Neutrophil (primary cell): ENCODE results near the gene RALGAPA2.

Experiments
- H3K27ac ChIP-seq: fragments of 200-600 bp; sonication (generic); 2 replicates; pipeline ENCODE4 v1.5.1; 2016; ENCODE audit warnings: mild to moderate bottlenecking, moderate library complexity
- H3K27me3 ChIP-seq: fragments of 200-600 bp; sonication (generic); 2 replicates; pipeline ENCODE4 v1.6.0; 2016; ENCODE audit warnings: mild to moderate bottlenecking
- H3K36me3 ChIP-seq: fragments of 200-600 bp; sonication (generic); 2 replicates; pipeline ENCODE4 v1.5.1; 2017
- H3K4me1 ChIP-seq, 2 experiments: fragments of 200-600 bp in 1 of 2; sonication (generic) in 1 of 2; 1 replicate in 1 of 2; 2 replicates in 1 of 2; pipeline versions ENCODE4 v1.5.1 to v1.6.1; 2013 to 2016; ENCODE audit warnings: low read depth in 1 of 2, low read length in 1 of 2, mild to moderate bottlenecking in 1 of 2, moderate library complexity in 1 of 2; ENCODE audit not compliant: control insufficient read depth in 1 of 2, insufficient read depth in 1 of 2
- H3K4me3 ChIP-seq, 2 experiments: fragments of 200-600 bp in 1 of 2; sonication (generic) in 1 of 2; 1 replicate in 1 of 2; 2 replicates in 1 of 2; pipeline ENCODE4 v1.5.1; 2013 to 2016; ENCODE audit warnings: low read depth in 1 of 2, low read length in 1 of 2, mild to moderate bottlenecking in 1 of 2, moderate library complexity in 1 of 2
- H3K9me3 ChIP-seq: fragments of 200-600 bp; sonication (generic); 2 replicates; pipeline ENCODE4 v1.5.1; 2016
- CTCF ChIP-seq: fragments of 200-600 bp; sonication (generic); IDR thresholded peaks from 2 replicates; pipeline ENCODE4 v1.5.1; 2016; ENCODE audit warnings: antibody characterized with exemption

The RALGAPA2 gene

GRCh38 chr20:20555838-20556237, 156.6 kb downstream of the RALGAPA2 start:
- H3K27ac ChIP-seq = no peak overlapping the region
- H3K36me3 ChIP-seq = peaks cover 45% of the 10 kb centered on the region
- no peaks in the 10 kb centered on the region for H3K27me3 ChIP-seq
- no peaks in the 10 kb centered on the region for H3K9me3 ChIP-seq
- no peak for TF ChIP-seq CTCF
- no peak overlapping the region for H3K4me3 ChIP-seq
- no peaks in the 10 kb centered on the region for H3K4me1 ChIP-seq

GRCh38 chr20:20554951-20555350, 157.5 kb downstream of the RALGAPA2 start:
- Histone ChIP-seq H3K4me1 (no peaks in the 10 kb centered on the region), H3K36me3 (peaks cover 46% of the 10 kb centered on the region), H3K4me3 (no peak overlapping the region), H3K9me3 (no peaks in the 10 kb centered on the region), H3K27me3 (no peaks in the 10 kb centered on the region), H3K27ac (no peak overlapping the region)
- TF ChIP-seq CTCF = no peak

- Histone ChIP-seq H3K27ac (no peak overlapping the region), H3K36me3 (peaks cover 36% of the 10 kb centered on the region)
- TF ChIP-seq CTCF = no peak
Observed at GRCh38 chr20:20553541-20553940, 158.9 kb downstream of the RALGAPA2 start.

GRCh38 chr20:20552076-20552475, 160.4 kb downstream of the RALGAPA2 start:
- peaks cover 0 to 7% of the 10 kb centered on the region in 2 experiments for H3K4me1 ChIP-seq

More at GRCh38 chr20:20553541-20553940, 158.9 kb downstream of the RALGAPA2 start:
- Histone ChIP-seq H3K4me3 (no peak overlapping the region), H3K27me3 (no peaks in the 10 kb centered on the region), H3K4me1 (no peaks in the 10 kb centered on the region), H3K9me3 (no peaks in the 10 kb centered on the region)

GRCh38 chr20:20551409-20551808, 161.0 kb downstream of the RALGAPA2 start:
- H3K27ac ChIP-seq = no peak overlapping the region
- no peak for TF ChIP-seq CTCF
- peaks cover 35% of the 10 kb centered on the region for H3K36me3 ChIP-seq

More at GRCh38 chr20:20552076-20552475, 160.4 kb downstream of the RALGAPA2 start:
- TF ChIP-seq CTCF = no peak
- Histone ChIP-seq H3K27me3 (no peaks in the 10 kb centered on the region), H3K36me3 (peaks cover 37% of the 10 kb centered on the region), H3K4me3 (no peak overlapping the region), H3K27ac (no peak overlapping the region), H3K9me3 (no peaks in the 10 kb centered on the region)

GRCh38 chr20:20549704-20550103, 162.7 kb downstream of the RALGAPA2 start:
- peaks cover 45% of the 10 kb centered on the region for H3K36me3 ChIP-seq
- TF ChIP-seq CTCF = no peak
- no peak overlapping the region for H3K4me3 ChIP-seq
- no peaks in the 10 kb centered on the region for H3K27me3 ChIP-seq
- H3K4me1 ChIP-seq = peaks cover 0 to 7% of the 10 kb centered on the region in 2 experiments
- H3K27ac ChIP-seq = no peak overlapping the region
- H3K9me3 ChIP-seq = no peaks in the 10 kb centered on the region

More at GRCh38 chr20:20551409-20551808, 161.0 kb downstream of the RALGAPA2 start:
- H3K27me3 ChIP-seq = no peaks in the 10 kb centered on the region
- H3K9me3 ChIP-seq = no peaks in the 10 kb centered on the region
- H3K4me1 ChIP-seq = peaks cover 0 to 7% of the 10 kb centered on the region in 2 experiments
- no peak overlapping the region for H3K4me3 ChIP-seq
